Left lung (tissue), 10 donors: Measurements from ENCODE around the gene STK24. TPM values are rescaled to one million over a fixed set of nuclear protein-coding genes. Genes with fewer than 3 reads are reported as not detected.

Experiments
- ATAC-seq: fragments of 200-7000 bp; cut with Tn5 transposase; one replicate; pipeline ENCODE4 v1.9.1; 2020; ENCODE audit warnings: moderate library complexity
- DNase-seq, 4 donors: peaks; one replicate each; pipeline ENCODE4 v3.0.0-alpha.2; 2013 to 2020
- H3K27ac ChIP-seq, 2 donors: fragments of 200-600 bp; sonication (generic) in 1 of 2; one replicate each; pipeline versions ENCODE4 v1.5.0 to v1.8.0; 2020 to 2021
- H3K27me3 ChIP-seq, 2 donors: fragments of 200-600 bp; sonication (generic) in 1 of 2; one replicate each; pipeline versions ENCODE4 v1.5.0 to v1.8.0; 2020 to 2021
- H3K36me3 ChIP-seq, 2 donors: fragments of 200-600 bp; sonication (generic) in 1 of 2; one replicate each; pipeline versions ENCODE4 v1.5.0 to v1.8.0; 2020 to 2021
- H3K4me1 ChIP-seq, 2 donors: fragments of 200-600 bp; one replicate each; pipeline ENCODE4 v1.8.0; 2021
- H3K4me3 ChIP-seq, 2 donors: fragments of 200-600 bp; sonication (generic) in 1 of 2; one replicate each; pipeline versions ENCODE4 v1.5.0 to v1.8.0; 2020 to 2021; ENCODE audit warnings: mild to moderate bottlenecking in 1 of 2
- H3K9me3 ChIP-seq, 2 donors: fragments of 200-600 bp; sonication (generic) in 1 of 2; one replicate each; pipeline versions ENCODE4 v1.5.0 to v1.8.0; 2020 to 2021
- CTCF ChIP-seq, 2 donors: fragments of 200-600 bp; sonication (generic) in 1 of 2; IDR thresholded peaks; one replicate each; pipeline versions ENCODE4 v1.5.0 to v1.8.0; 2021; ENCODE audit warnings: antibody characterized with exemption in 2 of 2
- intact Hi-C, 2 donors: fragments of 100-400 bp; cut with DNase I; formaldehyde crosslinking; loops; one replicate each; pipeline versions ENCODE4 v1.11.2 to v1.14.2; 2022
- polyA plus RNA-seq, 6 donors: library from polyadenylated mRNA; unstranded; fragments of 120-200 nt; gene quantifications; one replicate each; pipeline ENCODE4 v1.2.1, GENCODE V29; 2013; ENCODE audit not compliant: insufficient read length in 6 of 6
- total RNA-seq, 2 donors: library from RNA; stranded (reverse); fragmentation: NEBNext Ultra II Directional; extraction: Animal tissue kit (Norgen Biotek cat#: 25700); gene quantifications; one replicate each; pipeline ENCODE4 v1.2.1, GENCODE V29; 2021
- donor health status: DM: no; HTN: yes; CAD: no.
- donor health status: DM: no; HTN: no; CAD: no.

The STK24 gene
- total and polyA plus RNA-seq, 8 donors: 65.6 to 84.0 (median 75.0) TPM

- peaks cover 0 to 98% of the 10 kb centered on the region in 2 donors for H3K36me3 ChIP-seq
- intact Hi-C loops: no loop called here
- no peaks in the 10 kb centered on the region for H3K9me3 ChIP-seq
These were observed 115.2 kb downstream of the STK24 start for GRCh38 chr13:98461486-98462240.

GRCh38 chr13:98460516-98460915 lies 116.4 kb downstream of the STK24 start:
- intact Hi-C loops: no loop called here
- Histone ChIP-seq H3K36me3 (peaks cover 0 to 100% of the 10 kb centered on the region in 2 donors), H3K4me1 (no peaks in the 10 kb centered on the region), H3K4me3 (no peak overlapping the region), H3K9me3 (no peaks in the 10 kb centered on the region), H3K27ac (no peak overlapping the region), H3K27me3 (no peaks in the 10 kb centered on the region)
- TF ChIP-seq CTCF (IDR thresholded peaks at IDR 0.05): no peak
- ATAC-seq: peak; percentile 5
- peak in 1 of 4 donors; percentile 29 for DNase-seq

More at GRCh38 chr13:98461486-98462240, 115.2 kb downstream of the STK24 start:
- no peak for TF ChIP-seq CTCF (IDR thresholded peaks at IDR 0.05)
- no peak overlapping the region for H3K4me3 ChIP-seq
- H3K27ac ChIP-seq: no peak overlapping the region
- no peaks in the 10 kb centered on the region for H3K4me1 ChIP-seq
- DNase-seq: peak in 1 of 4 donors; percentile 25
- H3K27me3 ChIP-seq: no peaks in the 10 kb centered on the region
- no peak for ATAC-seq

DNA sequence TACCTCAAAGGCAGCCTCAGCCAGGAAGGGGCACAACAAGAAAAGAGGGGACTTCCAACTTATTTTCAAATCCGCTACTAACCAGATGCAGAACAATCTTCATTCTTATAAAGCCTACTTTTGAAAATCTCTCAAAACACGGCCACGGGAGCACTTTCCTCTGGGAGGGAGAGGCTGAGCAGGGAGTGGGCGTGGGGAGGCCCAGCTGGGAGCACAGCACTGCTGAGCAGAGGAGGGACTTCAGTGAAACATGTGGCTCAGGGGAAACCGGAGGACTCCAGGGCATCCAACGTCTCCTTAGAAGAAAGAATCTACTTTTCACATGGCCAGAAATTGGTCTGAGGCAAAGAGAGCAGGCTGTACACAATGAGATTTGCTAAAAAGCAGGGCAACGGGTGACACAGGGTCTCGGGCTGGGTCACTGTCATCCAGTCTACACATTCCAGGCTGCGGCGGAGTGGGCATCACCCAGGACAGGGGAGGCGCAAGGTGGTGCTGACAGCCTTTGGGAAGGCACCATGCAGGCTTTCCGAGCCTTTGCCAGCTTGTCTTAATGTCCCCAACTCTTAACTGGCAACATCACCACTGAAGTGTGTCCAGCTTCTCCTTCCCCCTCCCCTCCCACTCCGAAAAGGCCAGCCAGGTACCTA lies 117.1 kb downstream of the STK24 start:
- peaks cover under 1% of the 10 kb centered on the region in 2 donors for H3K4me1 ChIP-seq
- intact Hi-C loops: no loop called here
- peak in 1 of 4 donors; percentile 25 for DNase-seq
- ATAC-seq: no peak
- TF ChIP-seq CTCF (IDR thresholded peaks at IDR 0.05): no peak
- H3K9me3 ChIP-seq: no peaks in the 10 kb centered on the region
- peaks cover 0 to 100% of the 10 kb centered on the region in 2 donors for H3K36me3 ChIP-seq
- no peak overlapping the region for H3K4me3 ChIP-seq
- no peaks in the 10 kb centered on the region for H3K27me3 ChIP-seq
- no peak overlapping the region for H3K27ac ChIP-seq

GRCh38 chr13:98459171-98459681 lies 117.7 kb downstream of the STK24 start:
- TF ChIP-seq CTCF (IDR thresholded peaks at IDR 0.05): no peak
- no peak overlapping the region for H3K27ac ChIP-seq
- intact Hi-C loops: no loop called here
- ATAC-seq (no peak), DNase-seq (peak in 1 of 4 donors; percentile 22)
- no peak overlapping the region for H3K4me3 ChIP-seq
- no peaks in the 10 kb centered on the region for H3K9me3 ChIP-seq
- H3K4me1 ChIP-seq: peaks cover 6% of the 10 kb centered on the region in 2 donors
- H3K27me3 ChIP-seq: no peaks in the 10 kb centered on the region
- H3K36me3 ChIP-seq: peaks cover 0 to 99% of the 10 kb centered on the region in 2 donors

- Histone ChIP-seq H3K36me3 (peaks cover 0 to 96% of the 10 kb centered on the region in 2 donors), H3K4me1 (peaks cover 6% of the 10 kb centered on the region in 2 donors), H3K27me3 (no peaks in the 10 kb centered on the region), H3K27ac (peak overlapping the region in 1 of 2 donors; percentile 4), H3K9me3 (no peaks in the 10 kb centered on the region), H3K4me3 (no peak overlapping the region)
- ATAC-seq (peak; percentile 74), DNase-seq (peak in 1 of 4 donors; percentile 44)
- no peak for TF ChIP-seq CTCF (IDR thresholded peaks at IDR 0.05)
- intact Hi-C loops: no loop called here
These were observed 118.5 kb downstream of the STK24 start for GRCh38 chr13:98458431-98458830.
